HEK293T (cell line): ENCODE measurements around the gene IL7R.
"Not testable (repeated sequence)": the region's sequence is repeated elsewhere in the genome, so short reads cannot be mapped to it uniquely, and the experiment has no call there.

Experiments used
- CTCF ChIA-PET: fragments of 350-600 bp; formaldehyde crosslinking; extraction: SDS; loops from one replicate; lab custom pipeline; 2021; ENCODE audit warnings: antibody characterized with exemption, inconsistent platforms; lab: Yijun Ruan, JAX
- POLR2A ChIA-PET: fragments of 350-600 bp; formaldehyde crosslinking; extraction: SDS; loops from one replicate; lab custom pipeline; 2020; ENCODE audit warnings: antibody characterized with exemption, inconsistent platforms; lab: Yijun Ruan, JAX
- DNase-seq: peaks from one replicate; pipeline ENCODE4 v3.0.0; 2012; ENCODE audit warnings: mixed read lengths; ENCODE audit errors: extremely low spot score
- ARNT ChIP-seq: fragments of 450-650 bp; IDR thresholded peaks from 2 replicates; pipeline ENCODE4 v1.6.1; 2017; ENCODE audit warnings: mild to moderate bottlenecking
- BHLHE40 ChIP-seq: fragments of 450-650 bp; IDR thresholded peaks from 2 replicates; pipeline ENCODE4 v1.6.1; 2016; ENCODE audit warnings: mild to moderate bottlenecking, moderate library complexity, borderline replicate concordance
- CTBP1 ChIP-seq: fragments of 450-650 bp; IDR thresholded peaks from 2 replicates; pipeline ENCODE4 v1.6.1; 2016; ENCODE audit warnings: borderline replicate concordance
- ELF4 ChIP-seq: fragments of 450-650 bp; IDR thresholded peaks from 2 replicates; pipeline ENCODE4 v1.6.1; 2017; ENCODE audit warnings: antibody characterized with exemption
- FOXA1 ChIP-seq: fragments of 450-650 bp; IDR thresholded peaks from 2 replicates; pipeline ENCODE4 v1.6.1; 2016; ENCODE audit warnings: mild to moderate bottlenecking
- FOXK2 ChIP-seq: fragments of 450-650 bp; IDR thresholded peaks from 2 replicates; pipeline ENCODE4 v1.6.1; 2016; ENCODE audit warnings: mild to moderate bottlenecking
- FOXM1 ChIP-seq: fragments of 450-650 bp; IDR thresholded peaks from 2 replicates; pipeline ENCODE4 v1.6.1; 2017; ENCODE audit warnings: mild to moderate bottlenecking, borderline replicate concordance
- HDGF ChIP-seq: fragments of 450-650 bp; IDR thresholded peaks from 2 replicates; pipeline ENCODE4 v1.6.1; 2017; ENCODE audit warnings: antibody characterized with exemption, borderline replicate concordance
- L3MBTL2 ChIP-seq: fragments of 450-650 bp; conservative IDR thresholded peaks from 2 replicates; pipeline ENCODE4 v1.6.1; 2016; ENCODE audit warnings: mild to moderate bottlenecking
- LEF1 ChIP-seq: fragments of 450-650 bp; IDR thresholded peaks from 2 replicates; pipeline ENCODE4 v1.6.1; 2017; ENCODE audit warnings: mild to moderate bottlenecking, borderline replicate concordance
- NFRKB ChIP-seq: fragments of 450-650 bp; IDR thresholded peaks from 2 replicates; pipeline ENCODE4 v1.6.1; 2016; ENCODE audit warnings: mild to moderate bottlenecking, moderate library complexity
- PKNOX1 ChIP-seq: fragments of 450-650 bp; IDR thresholded peaks from 2 replicates; pipeline ENCODE4 v1.6.1; 2016
- SP1 ChIP-seq: fragments of 450-650 bp; IDR thresholded peaks from 2 replicates; pipeline ENCODE4 v1.6.1; 2017
- SUZ12 ChIP-seq: fragments of 450-650 bp; IDR thresholded peaks from 2 replicates; pipeline ENCODE4 v1.6.1; 2016; ENCODE audit warnings: mild to moderate bottlenecking
- TARDBP ChIP-seq: fragments of 450-650 bp; IDR thresholded peaks from 2 replicates; pipeline ENCODE4 v1.6.1; 2016
- ZNF384 ChIP-seq: fragments of 450-650 bp; IDR thresholded peaks from 2 replicates; pipeline ENCODE4 v1.6.1; 2016

The IL7R gene

GRCh38 chr5:35833224-35833623, 23.5 kb upstream of the IL7R start:
- POLR2A ChIA-PET: no interaction called here
- CTCF ChIA-PET: no interaction called here
- TF ChIP-seq PKNOX1: no peak
- no peak for TF ChIP-seq FOXK2
- no peak for TF ChIP-seq ZNF384
- no peak for TF ChIP-seq CTBP1
- no peak for TF ChIP-seq TARDBP
- no peak for TF ChIP-seq ELF4
- TF ChIP-seq FOXM1: no peak
- no peak for TF ChIP-seq SUZ12
- TF ChIP-seq LEF1: no peak
- TF ChIP-seq FOXA1: no peak
- no peak for TF ChIP-seq NFRKB
- TF ChIP-seq SP1: no peak
- TF ChIP-seq L3MBTL2: no peak
- TF ChIP-seq ARNT: no peak

DNA sequence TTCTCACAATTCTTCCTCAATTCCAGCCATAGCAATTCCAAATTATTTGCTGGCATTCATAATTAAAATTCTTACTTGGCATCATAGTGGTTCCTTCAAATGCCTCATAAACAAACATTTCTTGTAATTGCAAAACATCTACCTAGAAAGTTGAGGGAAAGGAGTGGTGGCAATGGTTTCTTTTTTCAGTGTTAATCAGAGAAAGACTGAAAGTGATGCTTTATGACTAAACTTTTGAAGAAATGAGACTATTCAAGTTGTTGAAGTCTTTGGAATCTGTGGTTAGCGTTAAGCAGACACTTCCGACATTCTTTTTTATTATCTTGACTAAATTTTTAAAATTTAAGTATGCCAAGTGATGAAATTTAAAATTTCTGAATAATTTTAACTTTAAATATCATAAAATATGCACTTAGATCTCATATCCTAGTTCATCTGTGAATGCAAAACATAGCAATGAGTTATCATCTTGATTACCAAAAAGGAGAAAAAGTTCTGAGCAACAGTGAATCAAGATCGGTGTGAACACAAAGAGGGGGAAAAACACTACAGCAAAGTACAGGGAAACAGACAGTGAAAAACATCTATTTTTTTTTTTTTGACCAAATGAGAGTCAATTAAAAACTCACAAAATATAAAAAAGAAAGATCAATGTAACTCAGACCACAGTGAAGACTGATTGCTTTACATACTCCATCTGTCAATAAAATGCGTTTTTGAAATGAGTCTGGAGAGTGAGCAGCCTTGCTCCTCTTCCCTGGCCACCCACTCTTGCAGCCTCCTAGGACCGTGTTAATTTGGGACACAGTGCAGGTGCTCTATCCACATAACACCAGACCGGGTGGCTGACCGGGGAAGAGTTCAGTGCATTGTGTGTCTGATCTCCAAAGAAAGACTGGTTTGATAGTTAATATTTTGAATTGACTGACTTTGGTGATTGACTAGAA, 20.6 kb upstream of the IL7R start:
- CTCF ChIA-PET: no interaction called here
- POLR2A ChIA-PET: no interaction called here
- no peak for DNase-seq
- TF ChIP-seq ZNF384 (no peak), LEF1 (no peak), ARNT (no peak), ELF4 (no peak), HDGF (no peak), TARDBP (no peak), FOXK2 (no peak), L3MBTL2 (no peak), SP1 (no peak), BHLHE40 (no peak), NFRKB (no peak), CTBP1 (no peak), FOXM1 (no peak), FOXA1 (no peak)

More at GRCh38 chr5:35833224-35833623, 23.5 kb upstream of the IL7R start:
- DNase-seq: no peak

GRCh38 chr5:35838370-35839042, 18.2 kb upstream of the IL7R start:
- DNase-seq: no peak
- CTCF ChIA-PET: no interaction called here
- no peak for TF ChIP-seq FOXK2
- no peak for TF ChIP-seq CTBP1
- no peak for TF ChIP-seq SP1
- TF ChIP-seq PKNOX1: no peak
- TF ChIP-seq BHLHE40: no peak
- TF ChIP-seq FOXM1: no peak
- POLR2A ChIA-PET: no interaction called here

DNA sequence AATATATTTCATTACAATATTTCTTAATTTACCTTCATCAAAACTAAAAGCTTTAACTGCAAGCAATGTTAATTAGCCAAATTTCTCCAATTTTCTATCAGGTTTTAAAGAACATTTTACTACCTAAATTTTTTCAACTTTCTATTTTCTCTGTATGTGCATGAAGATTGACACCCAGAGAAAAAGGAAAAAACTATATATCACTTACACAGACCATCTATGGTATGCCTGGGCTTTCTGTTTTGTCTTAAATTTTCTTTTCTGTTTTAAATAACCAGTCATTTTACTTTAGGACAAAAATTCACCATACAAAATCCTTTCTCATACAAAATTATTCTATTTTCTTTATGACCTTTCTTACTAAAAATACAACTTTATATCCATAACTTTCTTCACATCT, 13.8 kb upstream of the IL7R start:
- no peak for DNase-seq
- TF ChIP-seq LEF1: no peak
- TF ChIP-seq SP1: no peak
- no peak for TF ChIP-seq FOXK2
- no peak for TF ChIP-seq HDGF
- TF ChIP-seq ZNF384: no peak
- TF ChIP-seq ELF4: no peak
- ChIA-PET CTCF (no interaction called here), POLR2A (no interaction called here)

DNA sequence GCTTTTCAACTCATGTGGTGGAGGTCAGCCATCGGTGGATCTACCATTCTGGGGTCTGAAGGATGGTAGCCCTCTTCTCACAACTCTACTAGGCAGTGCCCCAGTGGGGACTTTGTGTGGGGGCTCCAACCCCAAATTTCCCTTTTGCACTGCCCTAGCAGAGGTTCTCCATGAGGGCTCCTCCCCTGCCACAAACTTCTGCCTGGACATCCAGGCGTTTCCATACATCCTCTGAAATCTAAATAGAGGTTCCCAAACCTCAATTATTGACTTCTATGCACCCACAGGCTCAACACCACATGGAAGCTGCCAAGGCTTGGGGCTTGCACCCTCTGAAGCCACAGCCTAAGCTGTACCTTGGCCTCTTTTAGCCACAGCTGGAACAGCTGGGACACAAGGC, 11.2 kb upstream of the IL7R start:
- DNase-seq, POLR2A ChIA-PET, CTCF ChIA-PET: not testable (repeated sequence)

- DNase-seq: no peak
- POLR2A ChIA-PET: no interaction called here
- CTCF ChIA-PET: no interaction called here
- no peak for TF ChIP-seq CTBP1
- TF ChIP-seq BHLHE40: no peak
- no peak for TF ChIP-seq SUZ12
- no peak for TF ChIP-seq NFRKB
- no peak for TF ChIP-seq LEF1
- no peak for TF ChIP-seq PKNOX1
- TF ChIP-seq HDGF: no peak
- TF ChIP-seq FOXM1: no peak
- no peak for TF ChIP-seq FOXK2
- no peak for TF ChIP-seq FOXA1
- no peak for TF ChIP-seq ELF4
- TF ChIP-seq SP1: no peak
- TF ChIP-seq ZNF384: no peak
- TF ChIP-seq TARDBP: no peak
- TF ChIP-seq ARNT: no peak
- TF ChIP-seq L3MBTL2: no peak
Observed at GRCh38 chr5:35847491-35847890, 9.2 kb upstream of the IL7R start.
